ENCODE data around the gene PPFIA1. TPM values are rescaled to one million over a fixed set of nuclear protein-coding genes. Genes with fewer than 3 reads are reported as not detected.
A peak's percentile ranks its signal among the peaks of the same experiment; 100 is the strongest.

The PPFIA1 gene
- total and polyA plus RNA-seq, 2 donors (not counting 1 experiment from before 2014, with no cell fraction given): 38.8 to 39.8 TPM

- no peaks in the 10 kb centered on the region for H3K4me1 ChIP-seq (ENCODE audit: control insufficient read depth, extremely low read depth, insufficient read depth, low read length)
- H3K79me2 ChIP-seq (ENCODE audit: control insufficient read depth, insufficient read depth, low read length): peaks cover 24% of the 10 kb centered on the region
- H2AFZ ChIP-seq (ENCODE audit: low read length): no peak overlapping the region
- H3K36me3 ChIP-seq (ENCODE audit: control insufficient read depth, insufficient read depth, low read length): peaks cover 5% of the 10 kb centered on the region
- peaks cover 2% of the 10 kb centered on the region for H4K20me1 ChIP-seq (ENCODE audit: control insufficient read depth, extremely low read depth, insufficient read depth, low read length)
- peaks cover 3% of the 10 kb centered on the region for H3K27me3 ChIP-seq (ENCODE audit: control insufficient read depth, insufficient read depth, low read length)
- H3K27ac ChIP-seq (ENCODE audit: insufficient read depth, low read length): peak overlapping the region; percentile 78
- no peak for TF ChIP-seq EZH2 (IDR thresholded peaks at IDR 0.05; ENCODE audit: low read length, missing control alignments)
- TF ChIP-seq CTCF (conservative IDR thresholded peaks at IDR 0.05 in 1 of 2, IDR thresholded peaks at IDR 0.05 in 1 of 2; ENCODE audit: low read depth in 1 of 2, low read length in 2 of 2): no peak
- peak overlapping the region; percentile 94 for H3K9ac ChIP-seq (ENCODE audit: insufficient read depth, low read length)
- peak overlapping the region; percentile 74 for H3K4me2 ChIP-seq (ENCODE audit: extremely low read depth, insufficient read depth, low read length)
- peak overlapping the region; percentile 80 to 96 (median 88) for H3K4me3 ChIP-seq (replicated peaks in 1 of 4; ENCODE audit: control extremely low read depth in 1 of 4, insufficient read depth in 1 of 4, low read depth in 3 of 4, low read length in 4 of 4)
- DNase-seq (ENCODE audit: low read depth in 2 of 2): no peak
- no peaks in the 10 kb centered on the region for H3K9me3 ChIP-seq (ENCODE audit: control insufficient read depth, insufficient read depth, low read depth, low read length)
These were observed 1.1 kb downstream of the PPFIA1 start for GRCh38 chr11:70271649-70271953.

- H3K27me3 ChIP-seq (ENCODE audit: control insufficient read depth, insufficient read depth, low read length): peaks cover 3% of the 10 kb centered on the region
- peaks cover 5% of the 10 kb centered on the region for H3K36me3 ChIP-seq (ENCODE audit: control insufficient read depth, insufficient read depth, low read length)
- peaks cover 2% of the 10 kb centered on the region for H4K20me1 ChIP-seq (ENCODE audit: control insufficient read depth, extremely low read depth, insufficient read depth, low read length)
- H2AFZ ChIP-seq (ENCODE audit: low read length): no peak overlapping the region
- peak overlapping the region; percentile 54 for H3K4me2 ChIP-seq (ENCODE audit: extremely low read depth, insufficient read depth, low read length)
- no peak overlapping the region for H3K27ac ChIP-seq (ENCODE audit: insufficient read depth, low read length)
- H3K9ac ChIP-seq (ENCODE audit: insufficient read depth, low read length): no peak overlapping the region
- no peaks in the 10 kb centered on the region for H3K9me3 ChIP-seq (ENCODE audit: control insufficient read depth, insufficient read depth, low read depth, low read length)
- H3K4me1 ChIP-seq (ENCODE audit: control insufficient read depth, extremely low read depth, insufficient read depth, low read length): no peaks in the 10 kb centered on the region
- no peak for DNase-seq (ENCODE audit: low read depth in 2 of 2)
- peak overlapping the region in 3 of 4 experiments; percentile 2 to 35 (median 25) for H3K4me3 ChIP-seq (replicated peaks in 1 of 4; ENCODE audit: control extremely low read depth in 1 of 4, insufficient read depth in 1 of 4, low read depth in 3 of 4, low read length in 4 of 4)
- TF ChIP-seq EZH2 (IDR thresholded peaks at IDR 0.05; ENCODE audit: low read length, missing control alignments) (no peak), CTCF (conservative IDR thresholded peaks at IDR 0.05 in 1 of 2, IDR thresholded peaks at IDR 0.05 in 1 of 2; ENCODE audit: low read depth in 1 of 2, low read length in 2 of 2) (no peak)
- H3K79me2 ChIP-seq (ENCODE audit: control insufficient read depth, insufficient read depth, low read length): peaks cover 24% of the 10 kb centered on the region
These were observed 1.5 kb downstream of the PPFIA1 start for GRCh38 chr11:70272009-70272408.

GRCh38 chr11:70278994-70279393 is 8.5 kb downstream of the PPFIA1 start:
- Histone ChIP-seq H3K4me2 (ENCODE audit: extremely low read depth, insufficient read depth, low read length) (no peak overlapping the region), H4K20me1 (ENCODE audit: control insufficient read depth, extremely low read depth, insufficient read depth, low read length) (peaks cover 2% of the 10 kb centered on the region), H2AFZ (ENCODE audit: low read length) (no peak overlapping the region), H3K9me3 (ENCODE audit: control insufficient read depth, insufficient read depth, low read depth, low read length) (no peaks in the 10 kb centered on the region), H3K27ac (ENCODE audit: insufficient read depth, low read length) (no peak overlapping the region), H3K4me1 (ENCODE audit: control insufficient read depth, extremely low read depth, insufficient read depth, low read length) (peaks cover 8% of the 10 kb centered on the region), H3K27me3 (ENCODE audit: control insufficient read depth, insufficient read depth, low read length) (no peaks in the 10 kb centered on the region), H3K36me3 (ENCODE audit: control insufficient read depth, insufficient read depth, low read length) (no peaks in the 10 kb centered on the region), H3K79me2 (ENCODE audit: control insufficient read depth, insufficient read depth, low read length) (peaks cover 18% of the 10 kb centered on the region), H3K9ac (ENCODE audit: insufficient read depth, low read length) (no peak overlapping the region), H3K4me3 (replicated peaks in 1 of 4; ENCODE audit: control extremely low read depth in 1 of 4, insufficient read depth in 1 of 4, low read depth in 3 of 4, low read length in 4 of 4) (no peak overlapping the region)
- DNase-seq (ENCODE audit: low read depth in 2 of 2): peak in 1 of 2 donors; percentile 19
- no peak for TF ChIP-seq EZH2 (IDR thresholded peaks at IDR 0.05; ENCODE audit: low read length, missing control alignments)
- TF ChIP-seq CTCF (conservative IDR thresholded peaks at IDR 0.05 in 1 of 2, IDR thresholded peaks at IDR 0.05 in 1 of 2; ENCODE audit: low read depth in 1 of 2, low read length in 2 of 2): no peak
